H1 (cell line): Measurements from ENCODE around the gene DNAJB1. TPM values are rescaled to one million over a fixed set of nuclear protein-coding genes. Genes with fewer than 3 reads are reported as not detected.

ENCODE experiments used
- CTCF ChIA-PET: fragments of 300-600 bp; sonication (Branson Sonifier 250); formaldehyde crosslinking; loops from one replicate; lab custom pipeline; 2021; ENCODE audit not compliant: partially characterized antibody; lab: Charles Lee
- POLR2A ChIA-PET: fragments of 300-600 bp; sonication (Branson Sonifier 250); formaldehyde crosslinking; loops from one replicate; lab custom pipeline; 2021; ENCODE audit warnings: inconsistent platforms; ENCODE audit not compliant: partially characterized antibody; lab: Charles Lee
- DNase-seq, 2 experiments: peaks; one replicate each; pipeline versions ENCODE4 v3.0.0 to v3.0.0-alpha.2; 2010 to 2022; ENCODE audit warnings: low spot score in 2 of 2, low read depth in 1 of 2, mixed read lengths in 1 of 2
- FAIRE-seq: peaks from 2 replicates; lab custom pipeline; 2011; peaks lifted over from hg19 to GRCh38; lab: Jason Lieb, UNC
- H2AFZ ChIP-seq: 2 replicates; pipeline ENCODE4 v1.8.1; 2012; ENCODE audit warnings: low read length, inconsistent platforms
- H2AK5ac ChIP-seq: 2 replicates; pipeline ENCODE4 v1.6.1; 2013; ENCODE audit warnings: low read depth, low read length
- H2BK120ac ChIP-seq: replicated peaks from 2 replicates; pipeline ENCODE3; 2013; ENCODE audit warnings: low read depth, low read length, inconsistent platforms
- H2BK12ac ChIP-seq: 2 replicates; pipeline ENCODE4 v1.6.1; 2013; ENCODE audit warnings: low read depth, low read length
- H2BK15ac ChIP-seq: 2 replicates; pipeline ENCODE4 v1.6.1; 2013; ENCODE audit warnings: low read length
- H2BK20ac ChIP-seq: 2 replicates; pipeline ENCODE4 v1.6.1; 2013; ENCODE audit warnings: low read length
- H2BK5ac ChIP-seq: 2 replicates; pipeline ENCODE4 v1.6.1; 2013; ENCODE audit warnings: low read depth, low read length
- H3K14ac ChIP-seq: 2 replicates; pipeline ENCODE4 v1.6.1; 2013; ENCODE audit warnings: inconsistent platforms; ENCODE audit not compliant: insufficient read length
- H3K18ac ChIP-seq: 2 replicates; pipeline ENCODE4 v1.6.1; 2013; ENCODE audit warnings: low read length; ENCODE audit errors: extremely low read depth
- H3K23ac ChIP-seq: 2 replicates; pipeline ENCODE4 v1.6.1; 2013; ENCODE audit warnings: inconsistent platforms; ENCODE audit not compliant: insufficient read length
- H3K23me2 ChIP-seq: 2 replicates; pipeline ENCODE4 v1.6.1; 2013; ENCODE audit warnings: low read depth, low read length
- H3K27ac ChIP-seq: 2 replicates; pipeline ENCODE4 v1.6.1; 2011; ENCODE audit warnings: low read depth, low read length, inconsistent platforms
- H3K27me3 ChIP-seq, 4 experiments: replicated peaks in 1 of 4; 1 replicate in 1 of 4; 2 replicates in 3 of 4; pipeline versions ENCODE4 v1.6.1 to v1.8.1; 2011 to 2013; ENCODE audit warnings: low read length in 3 of 4, mild to moderate bottlenecking in 3 of 4, inconsistent platforms in 2 of 4, mixed read lengths in 2 of 4, moderate library complexity in 1 of 4; ENCODE audit not compliant: control insufficient read depth in 3 of 4, insufficient read depth in 3 of 4; ENCODE audit errors: extremely low read depth in 1 of 4
- H3K36me3 ChIP-seq, 4 experiments: 2 replicates each; pipeline versions ENCODE4 v1.6.1 to v1.8.1; 2011 to 2013; ENCODE audit warnings: mild to moderate bottlenecking in 4 of 4, low read length in 3 of 4, moderate library complexity in 2 of 4, control low read depth in 1 of 4, inconsistent platforms in 1 of 4; ENCODE audit not compliant: insufficient read depth in 4 of 4, control insufficient read depth in 2 of 4
- H3K4ac ChIP-seq: replicated peaks from 2 replicates; pipeline ENCODE3; 2013; ENCODE audit warnings: low read length, low read depth, mixed read lengths, inconsistent platforms; ENCODE audit not compliant: insufficient read length
- H3K4me1 ChIP-seq, 4 experiments: replicated peaks in 1 of 4; 1 replicate in 1 of 4; 2 replicates in 3 of 4; pipeline versions ENCODE4 v1.6.1 to v1.8.1; 2011 to 2013; ENCODE audit warnings: low read length in 3 of 4, inconsistent platforms in 2 of 4, mixed read lengths in 1 of 4; ENCODE audit not compliant: insufficient read depth in 4 of 4, control insufficient read depth in 3 of 4
- H3K4me2 ChIP-seq, 2 experiments: 2 replicates each; pipeline versions ENCODE4 v1.6.1 to v1.8.1; 2011 to 2013; ENCODE audit warnings: low read depth in 2 of 2, low read length in 2 of 2, control low read depth in 1 of 2, inconsistent platforms in 1 of 2, mild to moderate bottlenecking in 1 of 2; ENCODE audit not compliant: insufficient read depth in 1 of 2
- H3K4me3 ChIP-seq, 4 experiments: fragments of 200-600, 300-600 bp in 1 of 4; sonication (generic), shearing (Covaris generic), sonication (Bioruptor Twin) in 1 of 4; 2 replicates each; pipeline versions ENCODE4 v1.5.1 to v1.8.1; 2011 to 2016; ENCODE audit warnings: low read length in 4 of 4, low read depth in 3 of 4, control low read depth in 2 of 4, inconsistent platforms in 2 of 4, mild to moderate bottlenecking in 2 of 4, mixed read lengths in 1 of 4, moderate library complexity in 1 of 4; ENCODE audit not compliant: insufficient read depth in 2 of 4; ENCODE audit errors: extremely low read depth in 1 of 4
- H3K56ac ChIP-seq: replicated peaks from 2 replicates; pipeline ENCODE3; 2013; ENCODE audit warnings: low read depth, mild to moderate bottlenecking, mixed read lengths, low read length, inconsistent platforms; ENCODE audit not compliant: insufficient read length
- H3K79me1 ChIP-seq: 2 replicates; pipeline ENCODE4 v1.6.1; 2013; ENCODE audit warnings: low read depth, low read length, control low read depth
- H3K79me2 ChIP-seq, 2 experiments: 2 replicates each; pipeline versions ENCODE4 v1.6.1 to v1.8.1; 2012 to 2013; ENCODE audit warnings: low read length in 2 of 2, mild to moderate bottlenecking in 2 of 2, inconsistent platforms in 1 of 2; ENCODE audit not compliant: insufficient read depth in 2 of 2, control insufficient read depth in 1 of 2
- H3K9ac ChIP-seq, 4 experiments: replicated peaks in 1 of 4; 1 replicate in 1 of 4; 2 replicates in 3 of 4; pipeline versions ENCODE4 v1.6.1 to v1.8.1; 2011 to 2013; ENCODE audit warnings: low read depth in 3 of 4, low read length in 3 of 4, control low read depth in 2 of 4, mild to moderate bottlenecking in 2 of 4, moderate library complexity in 2 of 4, inconsistent platforms in 1 of 4; ENCODE audit errors: extremely low read depth in 1 of 4
- H3K9me3 ChIP-seq, 2 experiments: 2 replicates each; pipeline versions ENCODE4 v1.6.1 to v1.8.1; 2012 to 2013; ENCODE audit warnings: mild to moderate bottlenecking in 2 of 2, moderate library complexity in 2 of 2, control low read depth in 1 of 2, inconsistent platforms in 1 of 2, low read depth in 1 of 2, low read length in 1 of 2, mixed read lengths in 1 of 2; ENCODE audit not compliant: insufficient read depth in 2 of 2
- H4K20me1 ChIP-seq, 2 experiments: replicated peaks in 1 of 2; 2 replicates each; pipeline versions ENCODE3 to v1.8.1; 2011 to 2013; ENCODE audit warnings: inconsistent platforms in 2 of 2, low read length in 2 of 2, mild to moderate bottlenecking in 1 of 2; ENCODE audit not compliant: insufficient read depth in 2 of 2, control insufficient read depth in 1 of 2
- H4K5ac ChIP-seq: 2 replicates; pipeline ENCODE4 v1.6.1; 2013; ENCODE audit warnings: low read length, low read depth, mixed read lengths, inconsistent platforms; ENCODE audit not compliant: insufficient read length
- H4K8ac ChIP-seq: 2 replicates; pipeline ENCODE4 v1.8.0; 2013; ENCODE audit warnings: mild to moderate bottlenecking, moderate library complexity, low read length, inconsistent platforms; ENCODE audit not compliant: insufficient read depth; ENCODE audit errors: extremely low read depth
- H4K91ac ChIP-seq: replicated peaks from 2 replicates; pipeline ENCODE3; 2013; ENCODE audit warnings: low read length, mixed read lengths, inconsistent platforms; ENCODE audit not compliant: insufficient read length
- BACH1 ChIP-seq: IDR thresholded peaks from 2 replicates; pipeline ENCODE4 v1.6.1; 2012; ENCODE audit warnings: low read length, improper control_type of control experiment
- GABPA ChIP-seq: IDR thresholded peaks from 2 replicates; pipeline ENCODE4 v1.6.1; 2011; ENCODE audit warnings: mild to moderate bottlenecking, low read length, moderate library complexity, borderline replicate concordance; ENCODE audit not compliant: insufficient read depth
- KDM5A ChIP-seq: fragments of 200-600 bp; IDR thresholded peaks from 2 replicates; pipeline ENCODE4 v1.7.1; 2012; ENCODE audit warnings: mild to moderate bottlenecking, low read length, inconsistent platforms, mixed read lengths
- TAF1 ChIP-seq: IDR thresholded peaks from 2 replicates; pipeline ENCODE4 v1.6.1; 2011; ENCODE audit warnings: mild to moderate bottlenecking, low read depth, low read length
- YY1 ChIP-seq: IDR thresholded peaks from 2 replicates; pipeline ENCODE4 v1.6.1; 2011; ENCODE audit warnings: low read depth, mild to moderate bottlenecking, low read length
- WGBS, 2 experiments: shearing (Covaris generic) in 1 of 2; methylation state at CpG; one replicate each; pipeline versions ENCODE4 v1.1.6 to v1.1.7; 2013 to 2015; ENCODE audit warnings: low lambda C conversion rate in 2 of 2, mixed read lengths in 2 of 2, inconsistent platforms in 1 of 2, low coverage in 1 of 2, missing lambda C conversion rate in 1 of 2; ENCODE audit not compliant: insufficient replicate concordance in 2 of 2, insufficient coverage in 1 of 2, insufficient read length in 1 of 2; ENCODE audit errors: extremely low coverage in 1 of 2, missing lambda C conversion rate in 1 of 2; 5-methylcytosine and 5-hydroxymethylcytosine counted together
- polyA plus RNA-seq, 7 experiments: library from polyadenylated mRNA; depleted of rRNA in 3 of 7; stranded (reverse) in 5 of 7; unstranded in 2 of 7; fragments of >200 nt in 5 of 7; fragments of 200-250 nt in 2 of 7; gene quantifications; 1 replicate in 5 of 7; 2 replicates in 1 of 7; 4 replicates in 1 of 7; pipeline versions ENCODE4 v1.2.1 to v1.2.3, GENCODE V29; 2011 to 2013; ENCODE audit warnings: missing spikeins in 2 of 7, mixed read lengths in 2 of 7
- total RNA-seq: library from RNA; stranded (reverse); fragmentation: NEBNext Ultra II Directional; extraction: Animal tissue kit (Norgen Biotek cat#: 25700); gene quantifications from 2 replicates; pipeline ENCODE4 v1.2.1, GENCODE V29; 2021
- TF ChIP-seq, protein P1 (sequence below), 3 experiments: IDR thresholded peaks; 1 replicate in 2 of 3; 2 replicates in 1 of 3; pipeline versions ENCODE4 v1.5.1 to v1.6.1; 2011; ENCODE audit warnings: low read length in 3 of 3, mild to moderate bottlenecking in 3 of 3, inconsistent platforms in 2 of 3, low read depth in 1 of 3, moderate library complexity in 1 of 3; ENCODE audit not compliant: insufficient read depth in 1 of 3; ENCODE audit errors: control extremely low read depth in 1 of 3

Gene DNAJB1
- total and polyA plus RNA-seq, 2 of the 8 experiments (the other 6 are each of a cell fraction or from before 2014, with no cell fraction given) = 62.9 to 64.3 TPM

- FAIRE-seq (no peak), DNase-seq (peak in 1 of 2 experiments; percentile 46)
- no peak overlapping the region for H2BK20ac ChIP-seq
- peak overlapping the region; percentile 6; the same call in 1 of the 2 replicates for H2BK5ac ChIP-seq
- H3K9me3 ChIP-seq = no peaks in the 10 kb centered on the region
- H3K36me3 ChIP-seq = no peaks in the 10 kb centered on the region
- no peak overlapping the region for H3K4ac ChIP-seq
- H3K56ac ChIP-seq = no peak overlapping the region
- H3K23me2 ChIP-seq = no peaks in the 10 kb centered on the region
- H4K8ac ChIP-seq = no peak overlapping the region
- peaks cover 7 to 16% of the 10 kb centered on the region in 2 experiments for H4K20me1 ChIP-seq
- H3K9ac ChIP-seq = no peak overlapping the region
- CTCF ChIA-PET = interaction anchor here (0.6 to 6.3 kb wide), 14 partner anchors 8 to 140 kb away, joined by 3 to 47 read pairs (median 4); partner anchors contain the start of gene NDUFB7
- no peak for TF ChIP-seq YY1
- no peak for TF ChIP-seq BACH1
- 0 out of 2 replicates have a peak, but pooled peaks have one; percentile 17 for TF ChIP-seq TAF1
- TF ChIP-seq, protein P1, sequence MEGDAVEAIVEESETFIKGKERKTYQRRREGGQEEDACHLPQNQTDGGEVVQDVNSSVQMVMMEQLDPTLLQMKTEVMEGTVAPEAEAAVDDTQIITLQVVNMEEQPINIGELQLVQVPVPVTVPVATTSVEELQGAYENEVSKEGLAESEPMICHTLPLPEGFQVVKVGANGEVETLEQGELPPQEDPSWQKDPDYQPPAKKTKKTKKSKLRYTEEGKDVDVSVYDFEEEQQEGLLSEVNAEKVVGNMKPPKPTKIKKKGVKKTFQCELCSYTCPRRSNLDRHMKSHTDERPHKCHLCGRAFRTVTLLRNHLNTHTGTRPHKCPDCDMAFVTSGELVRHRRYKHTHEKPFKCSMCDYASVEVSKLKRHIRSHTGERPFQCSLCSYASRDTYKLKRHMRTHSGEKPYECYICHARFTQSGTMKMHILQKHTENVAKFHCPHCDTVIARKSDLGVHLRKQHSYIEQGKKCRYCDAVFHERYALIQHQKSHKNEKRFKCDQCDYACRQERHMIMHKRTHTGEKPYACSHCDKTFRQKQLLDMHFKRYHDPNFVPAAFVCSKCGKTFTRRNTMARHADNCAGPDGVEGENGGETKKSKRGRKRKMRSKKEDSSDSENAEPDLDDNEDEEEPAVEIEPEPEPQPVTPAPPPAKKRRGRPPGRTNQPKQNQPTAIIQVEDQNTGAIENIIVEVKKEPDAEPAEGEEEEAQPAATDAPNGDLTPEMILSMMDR (IDR thresholded peaks at IDR 0.05; ENCODE audit: control extremely low read depth in 1 of 3, insufficient read depth in 1 of 3, low read depth in 1 of 3, low read length in 3 of 3) = peak; percentile 2 to 20 (median 15); a peak in 3 of 4 replicates
- no peak for TF ChIP-seq KDM5A
- TF ChIP-seq GABPA = no peak
- TF ChIP-seq, all 59 proteins: peak for 2
- Histone ChIP-seq H3K79me2 (peaks cover 0 to 21% of the 10 kb centered on the region in 2 experiments; a peak in 1 of 4 replicates), H3K23ac (no peak overlapping the region), H2BK120ac (no peak overlapping the region), H3K18ac (no peak overlapping the region), H3K4me2 (no peak overlapping the region), H4K91ac (no peak overlapping the region), H3K4me3 (no peak overlapping the region), H3K14ac (no peak overlapping the region), H3K27me3 (no peaks in the 10 kb centered on the region), H4K5ac (no peak overlapping the region), H2AK5ac (no peak overlapping the region), H3K27ac (0 out of 2 replicates have a peak overlapping the region, but pooled peaks have one; percentile 52), H3K79me1 (peaks cover 12% of the 10 kb centered on the region), H2AFZ (no peak overlapping the region), H2BK15ac (no peak overlapping the region), H2BK12ac (no peak overlapping the region), H3K4me1 (peaks cover 0 to 12% (median 8%) of the 10 kb centered on the region in 4 experiments; a peak in 6 of 7 replicates)
- POLR2A ChIA-PET = interaction anchor here (0.6 to 1.7 kb wide), 5 partner anchors 9 to 162 kb away, joined by 3 to 4 read pairs (median 3); no protein-coding TSS in a partner anchor
- WGBS, 2 experiments = 73% methylated on average over 6 of the region's 6 CpGs; no CpG with 5 or more reads in 1 of the 2 experiments
These were observed 36.2 kb upstream of the DNAJB1 start for GRCh38 chr19:14554382-14554812.
